ENCODE measurements around the gene POPDC3.
A peak's percentile ranks its signal among the peaks of the same experiment; 100 is the strongest.

Gene POPDC3

GRCh38 chr6:105151644-105152043 is 28.2 kb downstream of the POPDC3 start:
- DNase-seq (ENCODE audit: low read depth): no peak

- DNase-seq (ENCODE audit: low read depth): no peak
Observed at GRCh38 chr6:105138141-105138540, 41.7 kb downstream of the POPDC3 start.

- DNase-seq (ENCODE audit: low read depth): no peak
Observed at GRCh38 chr6:105137388-105137787, 42.4 kb downstream of the POPDC3 start.

GRCh38 chr6:105136431-105137350 is 43.1 kb downstream of the POPDC3 start:
- peak; percentile 11 for DNase-seq (ENCODE audit: low read depth)

- peak; percentile 8 for DNase-seq (ENCODE audit: low read depth)
Observed at GRCh38 chr6:105135907-105136430, 43.8 kb downstream of the POPDC3 start.

GRCh38 chr6:105135056-105135455 is 44.8 kb downstream of the POPDC3 start:
- DNase-seq (ENCODE audit: low read depth): peak; percentile 3

- no peak for DNase-seq (ENCODE audit: low read depth)
Observed at GRCh38 chr6:105122717-105123116, 57.1 kb downstream of the POPDC3 start.

- no peak for DNase-seq (ENCODE audit: low read depth)
Observed at GRCh38 chr6:105121981-105122380, 57.8 kb downstream of the POPDC3 start.

GRCh38 chr6:105120570-105120969 is 59.2 kb downstream of the POPDC3 start:
- DNase-seq (ENCODE audit: low read depth): no peak

- no peak for DNase-seq (ENCODE audit: low read depth)
Observed at GRCh38 chr6:105116150-105116549, 63.7 kb downstream of the POPDC3 start.

- DNase-seq (ENCODE audit: low read depth): no peak
Observed at GRCh38 chr6:105113422-105113821, 66.4 kb downstream of the POPDC3 start.

GRCh38 chr6:105112577-105112976 is 67.2 kb downstream of the POPDC3 start:
- DNase-seq (ENCODE audit: low read depth): no peak

- no peak for DNase-seq (ENCODE audit: low read depth)
Observed at GRCh38 chr6:105111871-105112270, 67.9 kb downstream of the POPDC3 start.

- DNase-seq (ENCODE audit: low read depth): no peak
Observed at GRCh38 chr6:105111105-105111504, 68.7 kb downstream of the POPDC3 start.

GRCh38 chr6:105109955-105110895 is 69.6 kb downstream of the POPDC3 start:
- DNase-seq (ENCODE audit: low read depth): no peak

- DNase-seq (ENCODE audit: low read depth): no peak
Observed at GRCh38 chr6:105108631-105109262, 71.1 kb downstream of the POPDC3 start.
